ENCODE measurements around the gene HOXB6.

The HOXB6 gene

DNA sequence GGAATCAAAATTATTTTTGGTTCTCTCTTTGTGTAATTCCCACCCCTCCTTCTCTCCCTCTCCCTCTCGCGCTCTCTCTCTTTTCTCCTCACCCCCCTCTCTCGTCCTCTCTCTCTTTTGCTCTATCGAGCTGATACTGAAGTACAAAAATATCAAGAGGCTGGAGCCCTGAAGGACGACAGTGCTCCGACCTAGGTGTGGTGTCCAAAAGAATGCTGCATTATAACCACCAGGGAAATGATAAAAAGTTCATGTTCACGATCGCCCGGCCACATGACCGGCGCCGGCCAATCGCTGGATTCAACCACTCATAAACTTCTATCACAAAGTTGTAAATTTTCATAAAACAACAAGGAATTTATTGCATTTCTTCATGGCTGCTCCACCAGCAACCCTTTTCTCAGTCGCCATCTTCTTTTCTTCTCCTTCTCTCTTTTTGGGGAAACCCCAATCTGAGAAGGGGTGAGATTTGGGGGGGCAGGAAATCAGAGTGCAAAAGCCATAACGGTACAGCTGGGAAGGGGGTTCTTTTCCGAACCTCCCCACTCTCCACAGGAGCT is at the start of gene HOXB6:
TSS of gene HOXB6 (minus strand) at position 217 of the 560 bp plus-strand sequence. CDS start 6,836 bp downstream, outside the sequence.
- DNase-seq: peak; percentile 21 to 22

DNA sequence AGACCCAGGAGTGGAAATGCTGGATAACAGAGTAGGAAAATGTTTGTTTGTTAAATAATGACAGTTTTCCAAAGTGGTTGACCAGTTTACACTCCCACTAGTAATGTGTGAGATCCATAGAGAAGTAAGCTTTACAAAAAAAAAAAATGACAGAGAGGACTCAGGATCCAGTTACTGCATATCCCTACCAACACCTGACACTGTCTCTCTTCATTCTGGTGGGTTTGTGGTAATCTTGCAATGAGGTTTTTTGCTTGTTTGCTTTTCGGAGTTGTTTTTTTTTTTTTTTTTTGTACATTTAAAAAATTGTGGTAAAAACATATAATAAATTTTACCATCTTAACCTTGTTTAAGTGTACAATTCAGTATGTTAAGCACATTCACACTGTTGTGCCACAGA is 45.0 kb upstream of the HOXB6 start:
- DNase-seq: no peak

DNA sequence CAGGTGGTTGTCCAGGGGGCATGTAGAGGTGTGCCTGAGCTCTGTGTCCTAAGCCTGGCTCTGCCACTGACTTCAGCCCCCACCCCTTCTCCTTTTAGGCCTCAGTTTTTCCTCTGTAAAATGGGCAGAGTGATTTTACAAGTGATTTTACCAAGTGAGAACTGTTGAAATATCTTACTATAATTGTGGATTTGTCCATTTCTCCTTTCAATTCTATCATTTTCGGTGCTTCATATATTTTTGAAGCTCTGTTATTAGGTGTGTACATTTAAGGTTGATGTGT is 43.1 kb upstream of the HOXB6 start:
- DNase-seq: no peak

DNA sequence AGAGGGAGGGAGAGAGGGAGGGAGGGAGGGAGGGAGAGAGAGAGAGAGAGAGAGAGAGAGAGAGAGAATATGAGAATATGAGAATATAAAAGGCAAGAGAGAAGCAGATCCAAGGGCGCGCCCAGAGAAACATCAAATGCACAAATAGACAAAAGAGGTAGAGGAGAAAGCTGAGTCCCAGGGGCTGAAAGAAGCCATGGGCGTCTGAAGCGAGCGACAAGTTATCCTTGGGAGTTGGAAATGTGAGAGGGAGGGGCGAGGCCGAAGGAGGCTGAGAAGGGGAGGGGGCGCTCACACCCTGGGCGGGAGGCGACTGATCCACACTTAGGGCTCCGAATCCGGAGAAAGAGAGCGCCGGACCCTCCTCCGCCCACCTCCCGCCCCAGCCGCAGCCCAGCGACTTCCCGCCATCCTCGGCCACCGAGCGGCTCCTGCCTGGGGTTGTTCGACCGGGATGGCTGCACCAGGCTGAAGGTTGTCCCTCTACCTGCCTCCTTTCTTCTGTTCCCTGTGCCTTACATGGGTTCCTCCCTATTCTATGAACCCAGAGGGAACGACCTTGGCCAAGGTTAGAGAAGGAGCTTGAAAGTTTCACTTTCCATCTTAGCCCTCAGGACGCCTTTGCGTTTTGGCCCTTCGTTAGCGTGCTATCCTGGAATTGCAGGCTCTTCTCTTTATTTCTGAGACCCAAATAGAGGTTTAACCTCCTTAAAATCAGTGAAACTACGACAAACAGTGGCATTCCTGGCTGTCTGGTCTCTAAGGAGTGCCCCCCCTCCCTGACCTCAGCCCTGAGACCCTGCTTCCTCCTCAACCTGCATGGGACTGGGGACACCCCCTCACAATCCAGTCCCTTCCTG is 42.5 kb upstream of the HOXB6 start:
- DNase-seq: no peak

DNA sequence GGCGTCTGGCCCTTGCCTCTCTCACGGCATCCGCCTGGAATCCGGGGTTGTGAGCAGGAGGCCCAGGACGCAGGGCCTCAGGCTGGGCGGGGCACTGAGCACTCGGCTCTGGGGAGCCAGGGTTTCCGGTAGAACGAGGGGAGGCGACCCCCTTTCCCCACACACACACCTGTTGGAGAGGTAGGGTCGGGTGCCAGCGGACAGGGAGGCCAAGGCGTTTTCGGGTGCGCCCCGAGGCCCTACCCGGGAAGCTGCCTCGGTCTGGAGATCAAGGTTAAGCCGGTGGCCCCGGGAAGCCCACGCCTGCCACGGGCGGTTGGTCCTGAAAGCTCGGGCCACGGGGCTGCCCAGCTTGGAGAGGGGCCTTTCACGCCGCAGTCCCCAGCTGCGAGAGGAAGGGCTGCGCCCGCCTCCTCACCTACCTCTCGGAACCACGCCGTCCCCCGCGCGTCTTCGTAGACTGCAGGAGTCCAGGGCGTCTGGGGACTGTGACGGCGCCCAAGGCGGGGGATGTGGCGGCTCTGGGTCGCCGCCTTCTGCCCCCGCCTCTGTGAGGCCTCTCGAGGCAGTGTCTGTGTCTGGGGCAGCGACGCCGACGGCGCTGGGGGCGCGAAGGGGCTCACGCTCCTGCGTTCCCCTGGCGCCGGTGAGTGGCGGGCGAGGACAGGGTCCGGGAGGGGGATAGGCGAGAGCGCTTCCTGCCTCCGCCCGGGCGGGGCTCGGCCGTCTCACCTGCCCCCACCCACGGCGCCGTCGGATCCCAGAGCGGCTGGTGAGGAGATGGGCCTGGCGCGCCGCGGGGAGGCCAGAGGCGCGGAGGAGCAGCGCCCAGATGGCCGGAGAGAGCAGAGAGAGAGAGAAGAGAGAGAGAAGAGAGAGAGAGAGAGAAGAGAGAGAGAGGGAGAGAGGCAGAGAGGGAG is 41.7 kb upstream of the HOXB6 start:
- no peak for DNase-seq

DNA sequence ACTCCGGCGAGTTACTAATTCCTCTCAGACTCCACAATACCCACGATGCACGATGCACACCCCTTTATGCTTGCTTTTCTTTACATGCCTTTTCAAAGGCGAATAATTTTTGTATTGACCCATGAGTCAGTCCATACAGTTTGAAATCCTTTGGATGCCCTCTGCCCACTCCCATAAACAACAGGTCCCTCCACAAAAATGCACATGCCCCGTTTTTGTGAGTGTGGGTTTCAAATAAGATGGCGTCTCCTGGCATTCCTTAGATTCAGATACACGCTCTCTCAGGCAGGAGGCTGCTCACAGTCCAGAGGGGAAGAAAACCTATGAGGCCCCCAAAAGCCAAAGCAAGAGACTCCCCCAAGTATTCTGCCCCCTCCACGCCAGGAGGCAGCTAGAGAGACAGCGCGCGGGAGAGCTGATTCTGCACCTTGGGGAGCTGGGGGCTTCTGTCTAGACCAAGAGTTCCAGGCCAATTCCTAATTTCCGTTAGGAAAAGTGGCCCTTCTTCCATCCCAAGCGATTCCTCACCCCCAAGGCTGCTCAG is 40.9 kb upstream of the HOXB6 start:
- DNase-seq: no peak

DNA sequence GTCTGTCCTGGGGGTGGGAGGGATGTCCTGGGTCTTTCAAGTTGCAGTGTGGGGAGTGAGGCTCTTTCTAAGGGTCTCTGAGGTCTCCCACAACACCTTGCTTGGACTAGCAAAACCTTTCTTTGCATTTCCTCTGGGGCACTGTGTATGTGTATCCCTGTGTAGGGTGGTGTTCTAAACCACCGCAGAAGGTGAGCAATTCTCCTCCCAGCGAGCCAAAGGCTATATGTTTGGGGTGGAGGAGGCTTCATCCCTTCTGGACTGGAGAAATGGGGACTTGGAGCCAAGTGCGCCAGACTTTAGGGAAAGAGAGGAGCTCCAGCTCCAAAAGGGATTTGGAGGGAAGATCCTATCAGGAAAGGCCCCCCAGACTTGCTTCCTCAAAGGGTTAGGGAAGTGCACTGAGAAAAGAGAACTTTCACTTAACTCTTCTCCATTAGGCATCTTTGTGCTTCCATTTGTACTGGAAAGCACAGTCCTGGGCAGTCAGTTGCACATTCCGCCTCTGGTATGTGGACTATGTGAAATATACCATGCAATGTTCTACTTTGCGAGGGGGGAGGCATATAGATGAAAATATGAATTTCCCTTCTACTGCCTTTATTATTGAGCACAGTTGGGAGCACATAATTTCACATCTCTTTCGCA is 40.2 kb upstream of the HOXB6 start:
- no peak for DNase-seq

DNA sequence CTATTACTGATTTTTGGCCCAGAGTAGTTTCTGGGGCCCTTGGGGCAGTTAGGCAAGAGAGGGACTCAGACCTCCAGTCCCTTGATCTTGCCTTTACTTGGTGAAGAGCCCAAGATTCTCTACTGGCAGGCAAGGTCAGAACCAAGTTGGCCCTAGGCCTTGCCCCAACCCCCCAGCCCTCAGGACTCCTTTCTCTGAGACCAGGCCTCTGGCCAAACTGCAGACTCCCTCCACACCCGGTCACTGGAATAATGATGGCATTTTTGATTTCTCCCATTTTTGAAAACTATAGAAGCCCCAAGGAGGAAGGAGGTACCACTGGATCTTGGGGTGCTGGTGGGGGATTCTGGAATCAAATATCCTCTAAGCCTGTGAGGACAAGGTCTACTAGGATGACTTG is 39.4 kb upstream of the HOXB6 start:
- DNase-seq: no peak

DNA sequence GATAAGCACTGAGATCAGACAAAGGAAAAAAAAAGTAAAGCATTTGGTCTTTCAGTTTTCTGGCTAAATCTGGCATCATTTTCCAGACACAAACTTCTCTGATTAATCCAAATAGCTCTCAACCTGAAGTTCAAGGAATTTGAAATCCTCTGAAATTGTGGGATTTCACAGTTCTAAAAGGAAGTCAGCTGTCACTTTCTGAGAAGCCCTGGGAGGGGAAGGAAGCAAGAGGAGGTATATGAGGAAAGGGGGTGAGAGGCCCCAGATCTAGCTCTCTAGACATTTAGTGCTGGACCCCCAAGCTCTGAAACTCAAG is 38.9 kb upstream of the HOXB6 start:
- DNase-seq: no peak

DNA sequence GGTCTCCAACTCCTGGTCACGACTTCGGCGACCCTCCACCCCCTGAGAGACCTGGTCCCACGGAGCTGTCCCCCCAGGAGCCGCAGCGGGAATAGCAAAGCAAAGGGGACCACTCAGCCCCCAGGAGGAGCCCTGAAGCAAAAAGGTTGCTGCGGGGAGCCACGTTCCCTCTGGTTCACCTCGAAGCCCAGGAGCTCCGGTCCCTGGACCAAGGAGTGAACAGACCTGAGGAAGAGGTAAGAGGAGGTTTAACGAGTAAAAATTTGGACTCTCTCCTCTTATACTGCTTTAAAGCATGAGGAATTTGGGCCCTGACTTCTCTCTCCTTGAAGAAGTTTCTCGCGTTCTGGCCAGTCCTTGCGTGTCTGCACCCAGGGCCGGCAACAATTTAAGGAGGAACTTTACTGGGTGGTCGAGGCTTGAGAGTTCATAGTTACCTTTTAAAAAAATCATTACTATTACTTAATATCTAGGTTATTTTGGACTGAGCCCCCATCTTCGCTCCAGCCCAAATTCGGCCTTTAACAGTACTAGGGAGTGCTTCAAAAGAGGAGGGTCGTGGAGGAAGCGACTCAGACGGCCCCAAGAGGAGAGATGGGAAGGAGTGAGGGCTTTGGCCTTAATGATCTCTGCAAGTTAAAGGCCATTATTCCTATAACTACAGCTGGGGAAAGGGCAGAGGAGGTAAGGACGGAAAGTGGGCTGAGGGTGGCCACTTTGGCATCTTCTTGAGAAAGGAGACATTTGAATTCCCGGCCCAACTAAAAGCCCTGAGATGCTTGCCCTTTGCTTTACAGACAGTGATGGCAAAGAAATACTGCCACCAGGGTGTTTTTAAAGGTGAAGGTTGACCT is 38.3 kb upstream of the HOXB6 start:
- no peak for DNase-seq

DNA sequence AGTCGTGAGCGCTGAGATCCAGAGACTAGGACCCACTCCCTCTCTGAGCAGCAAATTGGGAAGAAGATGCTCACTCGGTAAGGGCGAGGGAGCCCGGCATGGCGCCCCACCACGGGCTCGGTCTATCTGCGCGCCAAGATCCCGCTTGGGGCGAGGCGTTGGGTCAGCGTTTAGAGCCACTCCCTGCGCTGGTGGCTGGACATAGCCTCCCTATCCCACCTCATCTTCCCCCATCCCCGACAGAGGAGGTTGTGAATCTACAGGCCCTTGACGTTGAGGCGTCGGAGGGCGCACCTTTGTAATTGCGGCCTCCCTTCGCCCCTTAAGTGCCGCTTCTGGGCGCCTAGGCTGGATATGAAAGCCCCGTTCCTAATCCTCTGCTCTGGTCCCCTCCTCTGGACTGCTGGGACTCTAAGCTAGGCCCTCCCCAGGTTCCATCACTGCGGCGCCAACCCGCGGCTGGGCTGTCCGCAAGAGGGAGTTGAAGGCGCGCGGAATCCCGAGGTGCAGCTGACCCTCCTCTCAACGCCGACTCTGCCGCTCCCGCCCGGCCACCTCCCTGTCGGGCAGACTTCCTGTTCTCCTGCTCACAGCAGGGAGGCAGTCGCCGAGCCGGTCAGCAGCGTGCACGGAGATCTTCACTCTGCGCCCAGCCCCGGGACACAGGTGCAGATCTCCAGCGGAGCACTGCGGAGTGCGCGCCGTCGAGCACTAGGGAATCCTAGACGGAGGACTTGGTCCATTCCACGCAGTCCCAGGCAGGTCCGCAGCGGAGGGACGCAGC is 37.5 kb upstream of the HOXB6 start:
- no peak for DNase-seq

DNA sequence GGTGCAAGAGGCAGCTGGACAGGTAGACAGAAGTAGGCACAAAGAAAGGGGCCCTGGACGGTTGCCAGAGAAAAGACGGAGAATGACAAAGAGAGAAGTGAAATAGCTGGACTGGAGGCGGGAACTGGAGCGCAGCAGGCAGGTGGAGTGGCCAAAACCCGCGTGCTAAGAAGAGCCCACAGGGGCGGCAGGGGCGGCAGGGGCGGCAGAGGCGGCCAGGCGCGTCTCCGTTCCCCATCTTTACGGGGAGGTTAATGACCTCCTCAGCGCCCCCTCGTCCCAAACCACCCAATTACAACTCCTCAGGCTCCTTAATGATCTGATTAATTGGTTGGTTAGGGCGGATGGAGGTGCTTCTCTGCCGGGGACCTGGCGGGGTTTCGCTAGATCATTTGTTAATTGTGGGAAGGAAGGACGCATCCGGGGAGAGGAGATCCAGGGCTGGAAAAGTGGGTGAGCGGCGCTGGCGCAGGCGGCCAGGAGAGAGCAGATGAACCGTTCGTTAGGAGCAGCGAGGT is 36.8 kb upstream of the HOXB6 start:
- no peak for DNase-seq

DNA sequence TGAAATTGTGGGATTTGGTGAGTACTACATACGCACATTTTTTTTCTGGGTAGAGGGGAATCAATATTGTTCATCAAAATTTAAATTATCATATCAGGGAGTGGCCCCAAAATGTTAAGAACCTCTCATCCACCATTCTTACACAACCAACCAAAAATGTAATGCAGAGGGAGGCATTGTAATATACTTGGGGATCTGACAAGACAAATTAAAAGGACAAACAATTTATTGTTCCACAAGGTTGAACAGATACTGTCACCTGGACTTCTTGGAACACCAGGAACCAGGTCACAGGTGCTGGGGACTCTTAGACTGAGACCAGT is 36.0 kb upstream of the HOXB6 start:
- no peak for DNase-seq

DNA sequence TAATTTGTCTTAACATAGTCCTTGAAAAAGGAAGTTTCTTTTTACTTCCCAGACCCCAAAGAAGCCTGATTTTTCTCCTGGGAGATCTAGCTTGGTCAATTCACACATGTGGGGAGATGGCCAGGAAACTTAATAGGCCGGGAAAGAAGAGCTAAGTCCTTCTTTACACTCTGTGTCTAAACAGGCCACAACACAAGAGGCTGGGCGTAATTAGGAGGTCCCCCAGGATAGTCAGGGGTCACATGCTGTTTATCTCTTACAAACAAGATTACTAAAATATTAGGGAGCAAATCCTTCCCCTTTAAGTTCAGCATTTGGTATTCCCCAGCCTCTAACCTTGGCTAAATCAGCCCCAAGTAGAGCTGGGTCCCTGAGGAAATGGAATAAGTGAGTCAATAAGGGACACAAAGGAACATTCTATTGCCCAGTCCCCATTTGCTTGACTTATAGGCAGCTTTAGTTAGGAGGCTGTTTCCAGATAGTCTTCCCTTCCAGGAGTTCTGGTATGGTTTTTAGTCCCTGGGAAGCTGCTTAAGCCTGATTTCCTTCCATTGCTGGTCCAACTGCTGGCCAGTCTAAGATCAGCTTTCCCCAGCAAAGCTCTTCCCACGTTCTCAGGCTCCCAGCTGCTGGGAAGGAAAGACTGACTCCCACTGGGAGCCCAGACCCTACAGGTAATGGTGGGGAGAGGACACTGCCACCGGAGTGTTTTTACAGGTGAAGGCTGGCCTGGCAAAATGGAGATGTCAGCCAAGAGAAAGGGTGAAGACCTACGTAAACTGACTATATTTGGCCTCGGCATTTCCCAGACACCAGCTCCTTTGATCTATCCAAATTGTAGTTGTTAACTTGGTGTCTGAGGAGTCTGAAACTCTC is 35.4 kb upstream of the HOXB6 start:
- no peak for DNase-seq

DNA sequence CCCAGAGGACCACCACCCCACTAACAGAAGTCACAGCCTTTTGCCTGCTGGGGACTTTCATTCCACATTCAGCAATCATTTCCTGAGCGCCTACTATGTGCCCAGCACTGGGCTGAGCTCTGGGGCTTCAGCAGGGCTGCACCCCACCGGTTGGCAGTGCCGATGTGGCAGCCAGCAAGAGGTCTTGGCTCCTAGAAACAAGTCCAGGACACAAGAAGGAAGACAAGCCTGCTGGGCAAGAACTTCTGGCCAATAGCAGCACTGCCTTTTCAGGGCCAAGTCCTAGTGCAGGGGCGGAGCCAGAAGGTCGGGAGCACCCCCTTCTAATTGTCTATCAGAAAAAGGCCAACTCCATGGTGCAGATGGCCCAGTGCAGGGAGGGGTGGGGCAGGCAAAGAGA is 34.4 kb upstream of the HOXB6 start:
- DNase-seq: no peak

DNA sequence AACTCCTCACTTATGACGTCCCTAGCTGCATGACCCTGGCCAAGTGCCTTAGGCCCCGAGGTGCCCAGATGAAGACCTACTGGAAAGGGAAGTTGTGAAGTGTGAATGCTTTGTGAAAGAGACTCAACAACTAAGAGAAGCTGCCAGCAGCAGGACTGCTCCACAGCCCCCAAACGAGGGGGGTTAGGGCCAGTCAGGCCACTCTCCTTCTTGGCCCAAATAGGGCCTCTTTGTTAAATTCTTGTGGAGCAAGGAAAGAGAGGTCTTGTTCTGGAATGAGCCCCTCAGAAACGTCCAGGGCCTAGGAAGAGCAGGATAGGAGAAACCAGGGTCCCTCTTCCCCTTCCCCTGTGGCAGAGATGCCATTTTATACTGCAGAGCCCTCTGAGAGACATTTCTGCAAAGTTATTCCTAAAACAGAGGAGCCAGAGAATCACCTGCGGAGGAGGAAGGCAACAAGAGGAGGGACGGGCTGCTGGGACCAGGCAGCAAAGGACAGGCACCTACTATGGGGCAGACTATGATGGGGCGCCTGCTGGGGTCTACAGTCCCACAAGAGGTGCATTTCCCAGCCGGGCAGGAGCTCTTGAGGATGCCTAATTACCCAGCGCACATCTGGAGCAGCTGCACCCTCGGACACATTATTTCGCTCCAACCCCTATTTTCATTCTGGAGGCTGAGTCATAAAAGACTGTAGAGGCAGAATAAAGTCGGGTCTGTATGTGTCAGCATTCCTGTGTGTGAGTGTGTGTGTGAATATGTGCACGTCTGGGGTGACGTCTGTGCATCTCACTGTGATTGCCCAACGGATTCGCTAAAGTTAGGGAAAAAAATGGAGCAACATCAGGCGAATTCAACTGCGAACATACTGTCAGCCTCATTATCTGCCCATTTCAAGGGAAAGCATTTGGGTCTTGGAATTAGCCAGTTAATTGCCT is 32.8 kb upstream of the HOXB6 start:
- no peak for DNase-seq

DNA sequence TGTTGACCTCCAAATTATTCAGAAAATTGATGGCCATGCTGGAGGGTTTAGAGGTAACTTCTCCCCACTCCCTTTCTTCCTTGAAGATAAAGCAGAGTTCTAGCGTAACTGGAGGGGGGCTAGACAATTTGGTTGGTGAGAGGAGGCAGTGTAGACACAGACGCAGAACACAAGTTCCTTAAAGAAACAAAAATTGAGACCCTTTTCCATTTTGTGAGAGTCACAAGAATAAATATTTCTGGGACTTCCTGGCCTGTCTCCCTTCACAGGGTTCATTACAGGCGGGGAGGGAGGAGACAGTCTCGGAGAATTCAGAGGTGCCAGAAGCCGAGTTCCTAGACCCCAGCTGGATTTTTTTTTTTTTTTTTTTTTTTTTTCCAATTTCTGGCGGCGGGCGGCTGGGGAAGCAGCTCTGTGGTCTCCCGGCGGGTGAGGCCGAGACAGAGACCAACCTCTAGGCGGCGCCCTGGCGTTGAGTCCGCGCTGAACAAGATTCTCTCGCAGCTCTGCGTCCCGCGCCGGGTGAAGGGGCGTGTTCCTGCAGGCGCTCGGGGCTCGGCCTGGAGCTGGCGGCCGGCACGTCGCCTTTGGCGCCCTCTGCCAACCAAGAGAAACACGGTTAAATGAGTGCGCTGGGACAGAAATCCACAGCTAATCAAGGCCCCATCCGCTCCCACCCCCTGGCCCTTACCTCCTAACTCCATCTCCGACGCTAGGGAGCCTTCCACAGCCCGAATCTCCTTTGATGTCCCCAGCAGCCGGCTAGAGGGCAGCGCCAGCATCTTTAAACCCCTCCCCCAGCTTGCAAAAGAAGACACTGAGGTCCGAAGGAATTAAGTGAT is 31.6 kb upstream of the HOXB6 start:
- peak; percentile 86 to 91 for DNase-seq
